Activated B cell treated with CpG ODN at 0.5 μM for 24 hours (primary cell): ENCODE data around the gene SUCLG2. TPM values are rescaled to one million over a fixed set of nuclear protein-coding genes. Genes with fewer than 3 reads are reported as not detected.

Experiments used
- ATAC-seq: fragments of 200-7000 bp; cut with Tn5 transposase; one replicate; pipeline ENCODE4 v1.10.0; 2021; ENCODE audit warnings: low read depth, mild to moderate bottlenecking, moderate library complexity
- CTCF ChIA-PET: fragments of 350-600 bp; sonication (Branson Sonifier 250); formaldehyde crosslinking; loops from one replicate; lab custom pipeline; 2021; ENCODE audit warnings: antibody characterized with exemption; lab: Charles Lee
- POLR2A ChIA-PET: fragments of 350-600 bp; sonication (Branson Sonifier 250); formaldehyde crosslinking; loops from one replicate; lab custom pipeline; 2021; ENCODE audit warnings: antibody characterized with exemption; lab: Charles Lee
- DNase-seq: peaks from one replicate; pipeline ENCODE4 v3.0.0; 2022
- H3K27ac Mint-ChIP-seq: one replicate; pipeline ENCODE4 v1.8.0; 2020; ENCODE audit warnings: mixed read lengths
- H3K27me3 Mint-ChIP-seq: one replicate; pipeline ENCODE4 v1.8.0; 2021; ENCODE audit warnings: mixed read lengths
- H3K36me3 Mint-ChIP-seq: one replicate; pipeline ENCODE4 v1.8.0; 2021; ENCODE audit warnings: low read depth, mixed read lengths
- H3K4me1 Mint-ChIP-seq: one replicate; pipeline ENCODE4 v1.8.0; 2021; ENCODE audit warnings: mixed read lengths
- H3K4me3 Mint-ChIP-seq: one replicate; pipeline ENCODE4 v1.8.0; 2020; ENCODE audit warnings: mild to moderate bottlenecking, mixed read lengths
- H3K9me3 Mint-ChIP-seq: one replicate; pipeline ENCODE4 v1.8.0; 2020; ENCODE audit warnings: mixed read lengths
- CTCF ChIP-seq: fragments of 200-600 bp; IDR thresholded peaks from one replicate; pipeline ENCODE4 v1.8.0; 2022; ENCODE audit warnings: antibody characterized with exemption, mild to moderate bottlenecking
- intact Hi-C: fragments of 100-400 bp; cut with micrococcal nuclease; formaldehyde crosslinking; loops from one replicate; pipeline ENCODE4 v1.15.1; 2024
- total RNA-seq: library from RNA; stranded (reverse); gene quantifications from 2 replicates; pipeline ENCODE4 v1.2.3, GENCODE V29; 2022

Gene SUCLG2
- total RNA-seq, 1 donor from 2014 or later, result 40.8 TPM

GRCh38 chr3:67653425-67654098 lies 850 bp downstream of the SUCLG2 start:
- peaks cover 65% of the 10 kb centered on the region for H3K4me1 Mint-ChIP-seq
- peaks cover 11% of the 10 kb centered on the region for H3K36me3 Mint-ChIP-seq
- no peaks in the 10 kb centered on the region for H3K9me3 Mint-ChIP-seq
- ChIA-PET POLR2A (interaction anchor here (0.5 to 3.8 kb wide), 8 partner anchors 11 to 658 kb away, joined by 3 to 23 read pairs (median 4); partner anchors contain the start of gene KBTBD8), CTCF (no interaction called here)
- intact Hi-C loops, result loop anchor here (1.0 to 10.0 kb wide), 6 partner anchors 605 to 1432 kb away; partner anchors contain the start of genes ARL6IP5, KBTBD8, LRIG1 and SLC25A26
- no peaks in the 10 kb centered on the region for H3K27me3 Mint-ChIP-seq
- ATAC-seq (peak; percentile 19), DNase-seq (no peak)
- no peak for TF ChIP-seq CTCF
- H3K27ac Mint-ChIP-seq, result peak overlapping the region; percentile 87
- peak overlapping the region; percentile 86 for H3K4me3 Mint-ChIP-seq

- peak overlapping the region; percentile 25 for H3K27ac Mint-ChIP-seq
- TF ChIP-seq CTCF, result no peak
- no peak for DNase-seq
- intact Hi-C loops, result loop anchor here (10.0 kb wide), 2 partner anchors 1145 to 1265 kb away; partner anchors contain the start of gene LRIG1
- ChIA-PET CTCF (no interaction called here), POLR2A (no interaction called here)
- H3K9me3 Mint-ChIP-seq, result no peaks in the 10 kb centered on the region
- no peak for ATAC-seq
- no peak overlapping the region for H3K4me3 Mint-ChIP-seq
- no peaks in the 10 kb centered on the region for H3K27me3 Mint-ChIP-seq
- H3K4me1 Mint-ChIP-seq, result peaks cover 63% of the 10 kb centered on the region
- H3K36me3 Mint-ChIP-seq, result peaks cover 25% of the 10 kb centered on the region
Observed at GRCh38 chr3:67650084-67650483, 4.3 kb downstream of the SUCLG2 start.

- DNase-seq (no peak), ATAC-seq (no peak)
- Mint-ChIP-seq H3K4me3 (no peak overlapping the region), H3K4me1 (peaks cover 62% of the 10 kb centered on the region), H3K27me3 (no peaks in the 10 kb centered on the region), H3K36me3 (peaks cover 27% of the 10 kb centered on the region), H3K9me3 (no peaks in the 10 kb centered on the region), H3K27ac (no peak overlapping the region)
- ChIA-PET CTCF (no interaction called here), POLR2A (interaction anchor here (0.6 kb wide), 1 partner anchor 40 kb away, joined by 3 read pairs; no protein-coding TSS in a partner anchor)
- no peak for TF ChIP-seq CTCF
- intact Hi-C loops, result loop anchor here (10.0 kb wide), 2 partner anchors 1145 to 1265 kb away; partner anchors contain the start of gene LRIG1
Observed at GRCh38 chr3:67649681-67650080, 4.7 kb downstream of the SUCLG2 start.

GRCh38 chr3:67648701-67649100 lies 5.7 kb downstream of the SUCLG2 start:
- ChIA-PET CTCF (no interaction called here), POLR2A (no interaction called here)
- Mint-ChIP-seq H3K27ac (no peak overlapping the region), H3K27me3 (no peaks in the 10 kb centered on the region), H3K36me3 (peaks cover 33% of the 10 kb centered on the region), H3K4me3 (no peak overlapping the region), H3K4me1 (peaks cover 66% of the 10 kb centered on the region), H3K9me3 (no peaks in the 10 kb centered on the region)
- TF ChIP-seq CTCF, result no peak
- no peak for ATAC-seq
- intact Hi-C loops, result no loop called here
- DNase-seq, result no peak

- TF ChIP-seq CTCF, result no peak
- peaks cover 61% of the 10 kb centered on the region for H3K4me1 Mint-ChIP-seq
- intact Hi-C loops, result no loop called here
- H3K36me3 Mint-ChIP-seq, result peaks cover 37% of the 10 kb centered on the region
- no peaks in the 10 kb centered on the region for H3K27me3 Mint-ChIP-seq
- H3K9me3 Mint-ChIP-seq, result no peaks in the 10 kb centered on the region
- ATAC-seq (no peak), DNase-seq (no peak)
- POLR2A ChIA-PET, result no interaction called here
- CTCF ChIA-PET, result interaction anchor here (0.8 kb wide), 1 partner anchor 10 kb away, joined by 3 read pairs; no protein-coding TSS in a partner anchor
- H3K27ac Mint-ChIP-seq, result no peak overlapping the region
- H3K4me3 Mint-ChIP-seq, result no peak overlapping the region
Observed at GRCh38 chr3:67648229-67648628, 6.2 kb downstream of the SUCLG2 start.
